IPS-20b (cell line): Measurements from ENCODE around the gene CCDC8.
"Not testable (repeated sequence)": the region's sequence is repeated elsewhere in the genome, so short reads cannot be mapped to it uniquely, and the experiment has no call there.

Source experiments
- H3K27ac ChIP-seq: one replicate; pipeline ENCODE4 v1.5.1; 2013; ENCODE audit warnings: low read length
- H3K27me3 ChIP-seq: 2 replicates; pipeline ENCODE4 v1.6.1; 2013; ENCODE audit warnings: mild to moderate bottlenecking, low read length, inconsistent platforms; ENCODE audit not compliant: insufficient read depth
- H3K36me3 ChIP-seq: 2 replicates; pipeline ENCODE4 v1.6.1; 2013; ENCODE audit warnings: low read depth, mild to moderate bottlenecking, inconsistent platforms, low read length, moderate library complexity; ENCODE audit not compliant: insufficient read depth
- H3K4me1 ChIP-seq: 2 replicates; pipeline ENCODE4 v1.6.1; 2013; ENCODE audit warnings: mild to moderate bottlenecking, control low read depth, inconsistent platforms, low read length, moderate library complexity; ENCODE audit not compliant: insufficient read depth
- H3K4me3 ChIP-seq: 2 replicates; pipeline ENCODE4 v1.5.1; 2013; ENCODE audit warnings: mild to moderate bottlenecking, low read length, inconsistent platforms
- H3K9ac ChIP-seq: 2 replicates; pipeline ENCODE4 v1.6.1; 2013; ENCODE audit warnings: low read depth, mild to moderate bottlenecking, inconsistent platforms, low read length, moderate library complexity
- H3K9me3 ChIP-seq: 2 replicates; pipeline ENCODE4 v1.6.1; 2013; ENCODE audit warnings: mild to moderate bottlenecking, low read depth, low read length, inconsistent platforms; ENCODE audit not compliant: insufficient read depth

CCDC8 gene

DNA sequence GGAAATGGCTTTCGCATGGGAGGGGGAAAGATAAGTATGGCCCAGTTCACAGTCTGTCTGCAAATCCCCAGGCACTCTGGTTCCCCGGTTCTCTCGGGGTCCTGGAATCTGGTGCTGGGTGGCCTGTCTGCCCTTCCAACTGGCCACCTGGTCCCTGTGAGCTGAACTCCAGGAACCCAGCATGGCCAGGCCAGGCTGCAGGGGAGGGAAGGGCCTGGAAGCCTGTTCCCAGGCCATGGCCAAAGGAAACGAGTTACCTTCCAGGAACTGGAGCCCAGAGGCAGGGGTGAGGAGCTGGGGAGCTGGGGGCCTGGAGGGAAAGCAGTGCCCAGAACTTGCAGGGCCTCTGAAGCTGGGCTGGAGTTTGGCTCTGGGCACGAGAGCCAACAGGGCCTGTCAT is 34.5 kb upstream of the CCDC8 start:
- H3K27me3 ChIP-seq: no peaks in the 10 kb centered on the region
- H3K4me3 ChIP-seq: no peak overlapping the region
- no peaks in the 10 kb centered on the region for H3K4me1 ChIP-seq
- no peak overlapping the region for H3K9ac ChIP-seq
- H3K9me3 ChIP-seq: no peaks in the 10 kb centered on the region
- no peak overlapping the region for H3K27ac ChIP-seq
- H3K36me3 ChIP-seq: no peaks in the 10 kb centered on the region

- Histone ChIP-seq H3K4me1 (no peaks in the 10 kb centered on the region), H3K36me3 (no peaks in the 10 kb centered on the region), H3K9me3 (no peaks in the 10 kb centered on the region), H3K27me3 (no peaks in the 10 kb centered on the region), H3K27ac (no peak overlapping the region), H3K4me3 (no peak overlapping the region), H3K9ac (no peak overlapping the region)
Measured at GRCh38 chr19:46447006-46447405, 33.6 kb upstream of the CCDC8 start.

DNA sequence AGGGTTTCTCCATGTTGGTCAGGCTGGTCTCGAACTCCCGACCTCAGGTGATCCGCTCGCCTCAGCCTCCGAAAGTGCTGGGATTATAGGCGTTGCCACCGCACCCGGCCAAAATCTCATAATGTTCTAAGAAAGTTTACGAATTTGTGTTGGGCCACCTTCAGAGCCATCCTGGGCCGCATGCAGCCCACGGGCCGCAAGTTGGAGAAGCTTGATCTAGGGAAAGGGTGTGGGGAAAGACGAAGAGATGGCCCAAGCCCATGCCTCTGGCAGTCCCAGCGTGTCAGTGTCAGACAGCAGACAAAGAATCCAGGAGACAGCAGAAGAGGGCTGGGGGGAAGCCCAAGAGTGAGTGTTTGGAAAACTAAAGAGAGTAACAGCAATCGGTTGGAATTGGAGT is 32.7 kb upstream of the CCDC8 start:
- Histone ChIP-seq H3K36me3 (no peaks in the 10 kb centered on the region), H3K27ac (no peak overlapping the region), H3K4me1 (no peaks in the 10 kb centered on the region), H3K9ac (no peak overlapping the region), H3K27me3 (no peaks in the 10 kb centered on the region), H3K9me3 (no peaks in the 10 kb centered on the region), H3K4me3 (no peak overlapping the region)

DNA sequence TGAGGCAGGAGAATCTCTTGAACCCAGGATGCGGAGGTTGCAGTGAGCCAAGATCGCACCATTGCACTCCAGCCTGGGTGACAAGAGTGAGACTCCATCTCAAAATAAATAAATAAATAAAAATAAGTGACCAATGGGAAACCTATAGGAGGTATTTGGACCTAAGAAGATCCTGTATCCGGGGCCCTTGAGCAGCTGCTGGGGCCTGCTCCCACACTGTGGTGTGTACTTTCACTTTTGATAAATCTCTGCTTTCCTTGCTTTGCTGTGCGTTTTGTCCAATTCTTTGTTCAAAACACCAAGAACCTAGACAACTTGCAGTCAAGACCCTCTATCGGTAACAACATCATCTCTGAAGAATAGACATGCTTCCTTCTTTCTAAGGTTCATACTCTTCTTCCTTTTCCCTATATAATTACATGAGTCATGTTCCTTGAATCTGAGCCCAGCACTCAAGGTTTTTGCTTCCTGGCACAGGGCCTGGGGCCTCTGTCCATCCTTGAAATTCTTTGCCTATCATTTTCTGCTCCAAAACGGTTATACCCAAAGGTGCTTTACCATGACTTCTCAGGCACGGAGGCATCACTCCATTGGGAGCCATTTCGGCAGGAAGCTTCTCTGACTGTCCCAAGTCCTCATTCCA is 29.6 kb upstream of the CCDC8 start:
- Histone ChIP-seq H3K27me3 (no peaks in the 10 kb centered on the region), H3K4me3 (no peak overlapping the region), H3K9me3 (no peaks in the 10 kb centered on the region), H3K36me3 (no peaks in the 10 kb centered on the region), H3K9ac (no peak overlapping the region), H3K4me1 (no peaks in the 10 kb centered on the region), H3K27ac (no peak overlapping the region)

- Histone ChIP-seq H3K36me3 (no peaks in the 10 kb centered on the region), H3K4me1 (no peaks in the 10 kb centered on the region), H3K4me3 (no peak overlapping the region), H3K27me3 (no peaks in the 10 kb centered on the region), H3K9ac (no peak overlapping the region), H3K9me3 (no peaks in the 10 kb centered on the region), H3K27ac (no peak overlapping the region)
Measured at GRCh38 chr19:46441866-46442265, 28.5 kb upstream of the CCDC8 start.

- H3K4me1 ChIP-seq, H3K4me3 ChIP-seq, H3K9me3 ChIP-seq, H3K36me3 ChIP-seq, H3K9ac ChIP-seq, H3K27ac ChIP-seq, H3K27me3 ChIP-seq: not testable (repeated sequence)
Measured at GRCh38 chr19:46435689-46436088, 22.3 kb upstream of the CCDC8 start.

- no peaks in the 10 kb centered on the region for H3K36me3 ChIP-seq
- H3K9ac ChIP-seq: no peak overlapping the region
- no peaks in the 10 kb centered on the region for H3K9me3 ChIP-seq
- no peaks in the 10 kb centered on the region for H3K27me3 ChIP-seq
- no peaks in the 10 kb centered on the region for H3K4me1 ChIP-seq
- no peak overlapping the region for H3K27ac ChIP-seq
- no peak overlapping the region for H3K4me3 ChIP-seq
Measured at GRCh38 chr19:46435009-46435408, 21.6 kb upstream of the CCDC8 start.

DNA sequence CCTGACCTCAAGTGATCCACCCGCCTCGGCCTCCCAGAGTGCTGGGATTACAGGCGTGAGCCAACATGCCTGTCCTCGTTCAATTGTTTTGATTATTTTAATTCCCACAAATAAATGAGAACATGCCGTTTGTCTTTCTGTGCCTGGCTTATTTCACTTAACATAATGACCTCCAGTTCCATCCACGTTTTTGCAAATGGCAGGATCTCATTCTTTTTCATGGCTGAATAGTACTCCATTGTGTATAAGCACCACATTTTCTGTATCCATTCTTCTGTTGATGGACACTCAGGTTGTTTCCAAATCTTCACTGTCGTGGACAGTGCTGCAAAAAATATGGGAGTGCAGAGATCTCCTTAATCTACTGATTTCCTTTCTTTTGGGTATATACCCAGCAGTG is 20.1 kb upstream of the CCDC8 start:
- not testable (repeated sequence) for H3K27me3 ChIP-seq

GRCh38 chr19:46431824-46432223 is 18.5 kb upstream of the CCDC8 start:
- H3K36me3 ChIP-seq: no peaks in the 10 kb centered on the region
- H3K4me1 ChIP-seq: 0 out of 2 replicates have a peak, but pooled peaks cover 3% of the 10 kb centered on the region
- H3K9ac ChIP-seq: no peak overlapping the region
- H3K27me3 ChIP-seq: peaks cover 18% of the 10 kb centered on the region
- no peaks in the 10 kb centered on the region for H3K9me3 ChIP-seq
- H3K27ac ChIP-seq: no peak overlapping the region
- no peak overlapping the region for H3K4me3 ChIP-seq

More for the DNA sequence above, 20.1 kb upstream of the CCDC8 start:
- not testable (repeated sequence) for H3K9ac ChIP-seq, H3K4me1 ChIP-seq, H3K27ac ChIP-seq, H3K36me3 ChIP-seq, H3K9me3 ChIP-seq, H3K4me3 ChIP-seq

DNA sequence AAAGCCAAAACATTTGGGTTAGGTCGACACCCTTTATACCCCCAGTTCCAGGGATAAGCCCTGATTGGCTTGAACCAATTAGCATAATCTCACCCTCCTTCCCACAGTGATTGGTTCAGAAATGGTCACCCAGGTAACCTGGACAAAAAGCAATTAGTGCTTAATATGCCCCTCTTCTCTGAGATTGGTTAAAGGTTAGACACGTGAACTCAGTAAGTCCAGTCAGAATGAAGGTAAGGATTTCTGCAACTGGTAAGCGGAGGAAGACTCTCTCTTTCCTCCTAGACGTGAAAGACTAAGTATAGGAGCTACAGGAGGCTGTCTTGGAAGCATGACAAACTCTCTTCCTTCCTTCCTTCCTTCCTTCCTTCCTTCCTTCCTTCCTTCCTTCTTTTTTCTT is 16.6 kb upstream of the CCDC8 start:
- Histone ChIP-seq H3K36me3 (no peaks in the 10 kb centered on the region), H3K4me1 (0 out of 2 replicates have a peak, but pooled peaks cover 3% of the 10 kb centered on the region), H3K4me3 (no peak overlapping the region), H3K27ac (no peak overlapping the region), H3K27me3 (peaks cover 25% of the 10 kb centered on the region), H3K9ac (no peak overlapping the region), H3K9me3 (no peaks in the 10 kb centered on the region)

- no peak within 1 kb of the TSS for H3K9ac ChIP-seq
- H3K36me3 ChIP-seq: no peaks in the 10 kb centered on the region
- 0 out of 2 replicates have a peak, but pooled peaks cover 3% of the 10 kb centered on the region for H3K4me1 ChIP-seq
- H3K27ac ChIP-seq: no peak within 1 kb of the TSS
- peak within 1 kb of the TSS; percentile 60 for H3K4me3 ChIP-seq
- no peaks in the 10 kb centered on the region for H3K9me3 ChIP-seq
- peaks cover 25% of the 10 kb centered on the region for H3K27me3 ChIP-seq
Measured at GRCh38 chr19:46428239-46429135, 15.1 kb upstream of the CCDC8 start, which contains the start of gene PNMA8C. PNMA8C (minus strand) TSS chr19:46428936; CDS start chr19:46428359, 577 bp downstream.

- Histone ChIP-seq H3K27ac (no peak overlapping the region), H3K4me3 (no peak overlapping the region), H3K9me3 (no peaks in the 10 kb centered on the region), H3K27me3 (peaks cover 25% of the 10 kb centered on the region), H3K9ac (no peak overlapping the region), H3K4me1 (0 out of 2 replicates have a peak, but pooled peaks cover 3% of the 10 kb centered on the region), H3K36me3 (no peaks in the 10 kb centered on the region)
Measured at GRCh38 chr19:46427518-46428045, 14.2 kb upstream of the CCDC8 start.
